ENCODE measurements around the gene GPR141. TPM values are rescaled to one million over a fixed set of nuclear protein-coding genes. Genes with fewer than 3 reads are reported as not detected.
A peak's percentile ranks its signal among the peaks of the same experiment; 100 is the strongest.

The GPR141 gene
- total and polyA plus RNA-seq, 8 donors, result 0.32 to 1.6 (median 0.78) TPM; not detected in 4

DNA sequence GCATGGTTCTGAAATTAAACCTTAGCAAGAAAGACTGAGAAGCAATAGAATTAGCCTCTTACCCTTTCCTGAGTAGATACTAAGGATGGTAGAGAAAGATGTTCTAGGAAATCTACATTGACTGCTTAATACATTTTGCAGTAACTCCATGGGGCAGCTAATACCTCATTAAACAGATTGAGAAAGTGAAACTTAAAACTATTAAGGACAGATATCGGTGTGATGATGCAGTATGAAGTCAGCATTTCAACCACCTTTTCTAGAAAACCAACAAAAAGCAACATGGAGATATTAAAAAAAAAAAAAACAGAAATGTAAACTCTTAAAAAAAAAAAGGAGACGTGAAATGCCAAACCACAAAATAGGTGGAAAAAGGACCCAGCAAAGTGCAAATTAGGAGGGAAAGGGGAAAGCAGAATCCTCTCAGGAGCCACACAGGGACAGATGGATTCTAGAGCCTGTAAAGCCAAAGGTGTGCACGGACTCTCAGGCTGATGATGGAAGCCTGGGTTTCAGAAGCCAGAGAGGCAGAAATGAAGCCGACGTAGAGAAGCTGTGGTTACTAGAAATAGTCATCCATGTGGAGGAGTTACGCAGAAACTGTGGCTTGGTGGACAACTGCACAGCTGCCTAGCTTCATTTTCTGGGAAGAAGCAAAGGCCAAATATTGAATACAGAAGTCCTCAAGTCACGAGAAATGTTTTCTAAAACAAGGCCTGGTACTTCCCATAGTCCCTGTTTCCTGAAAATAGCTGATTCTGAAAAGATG lies 38.1 kb upstream of the GPR141 start:
- DNase-seq (no peak), FAIRE-seq (no peak), ATAC-seq (peak in 1 of 4 donors; percentile 43)
- TF ChIP-seq, protein P1, sequence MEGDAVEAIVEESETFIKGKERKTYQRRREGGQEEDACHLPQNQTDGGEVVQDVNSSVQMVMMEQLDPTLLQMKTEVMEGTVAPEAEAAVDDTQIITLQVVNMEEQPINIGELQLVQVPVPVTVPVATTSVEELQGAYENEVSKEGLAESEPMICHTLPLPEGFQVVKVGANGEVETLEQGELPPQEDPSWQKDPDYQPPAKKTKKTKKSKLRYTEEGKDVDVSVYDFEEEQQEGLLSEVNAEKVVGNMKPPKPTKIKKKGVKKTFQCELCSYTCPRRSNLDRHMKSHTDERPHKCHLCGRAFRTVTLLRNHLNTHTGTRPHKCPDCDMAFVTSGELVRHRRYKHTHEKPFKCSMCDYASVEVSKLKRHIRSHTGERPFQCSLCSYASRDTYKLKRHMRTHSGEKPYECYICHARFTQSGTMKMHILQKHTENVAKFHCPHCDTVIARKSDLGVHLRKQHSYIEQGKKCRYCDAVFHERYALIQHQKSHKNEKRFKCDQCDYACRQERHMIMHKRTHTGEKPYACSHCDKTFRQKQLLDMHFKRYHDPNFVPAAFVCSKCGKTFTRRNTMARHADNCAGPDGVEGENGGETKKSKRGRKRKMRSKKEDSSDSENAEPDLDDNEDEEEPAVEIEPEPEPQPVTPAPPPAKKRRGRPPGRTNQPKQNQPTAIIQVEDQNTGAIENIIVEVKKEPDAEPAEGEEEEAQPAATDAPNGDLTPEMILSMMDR (IDR thresholded peaks at IDR 0.05), result no peak
- intact Hi-C loops (cut with DNase I), result no loop called here
- Histone ChIP-seq H3K36me3 (no peaks in the 10 kb centered on the region), H3K4me1 (no peaks in the 10 kb centered on the region), H3K27ac (no peak overlapping the region), H3K27me3 (no peaks in the 10 kb centered on the region), H3K4me3 (no peak overlapping the region), H3K9me3 (no peaks in the 10 kb centered on the region)
- 76 to 83% methylated on average over 7 of the region's 7 CpGs for WGBS, 2 donors

DNA sequence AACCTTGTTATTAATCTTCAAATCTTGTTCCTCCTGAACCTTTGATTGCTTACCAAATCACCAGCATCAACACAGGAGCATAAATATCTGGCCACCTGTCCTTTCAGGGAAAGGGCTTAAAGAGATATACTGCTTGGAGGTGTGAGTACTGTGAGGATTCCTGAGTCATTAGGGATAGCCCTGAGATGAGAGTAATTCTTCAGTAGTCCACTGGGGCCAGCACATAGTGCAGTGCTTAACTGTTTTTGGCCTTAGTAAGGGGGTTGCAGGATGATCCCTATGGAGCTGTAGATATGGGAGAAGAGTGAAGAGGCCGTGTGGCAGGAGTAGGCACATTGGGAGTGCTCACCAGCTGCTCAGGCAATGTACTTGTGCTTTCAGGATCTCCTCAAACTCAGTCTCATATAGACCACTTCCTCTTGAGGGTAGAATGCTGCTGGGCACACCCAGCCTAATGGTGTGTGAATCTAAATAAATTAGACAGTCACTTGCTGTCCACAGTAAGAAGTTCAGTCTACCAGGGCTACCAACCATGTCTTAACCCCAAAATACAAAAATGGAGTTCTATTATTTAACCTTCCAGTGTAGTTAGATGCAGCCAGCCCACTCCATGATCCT lies 26.5 kb upstream of the GPR141 start:
- no peak overlapping the region for H3K4me3 ChIP-seq

DNA sequence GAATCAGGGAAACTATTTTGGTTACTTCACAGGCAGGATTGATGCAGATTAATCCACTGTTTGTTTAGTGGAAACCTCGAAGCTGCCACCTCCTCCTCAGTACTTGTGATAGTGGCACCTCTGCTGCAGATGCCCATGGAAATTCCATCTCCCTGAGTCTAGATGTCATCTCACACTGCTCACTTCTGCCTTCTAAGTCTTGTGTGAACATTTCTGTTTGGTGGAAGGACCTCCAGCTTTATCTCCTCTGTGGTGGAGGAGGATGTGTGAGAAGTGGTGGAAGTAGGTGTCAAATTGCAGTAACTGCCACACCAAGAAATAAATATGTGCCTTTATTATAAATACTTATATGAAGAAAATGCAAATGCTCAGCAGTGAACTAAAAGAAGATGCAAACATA lies 25.8 kb upstream of the GPR141 start:
- Histone ChIP-seq H3K4me1 (no peaks in the 10 kb centered on the region), H3K36me3 (no peaks in the 10 kb centered on the region), H3K27ac (no peak overlapping the region), H3K27me3 (no peaks in the 10 kb centered on the region), H3K9me3 (peaks cover 0 to 3% (median 0%) of the 10 kb centered on the region in 4 donors), H3K4me3 (no peak overlapping the region)
- WGBS, 2 donors, result 27 to 42% methylated on average over 1 of the region's 1 CpG
- no peak for ATAC-seq
- DNase-seq, result no peak
- TF ChIP-seq, protein P1 (IDR thresholded peaks at IDR 0.05), result no peak
- intact Hi-C loops (cut with DNase I), result no loop called here
- no peak for FAIRE-seq

More for the DNA sequence above, 26.5 kb upstream of the GPR141 start:
- Histone ChIP-seq H3K4me1 (no peaks in the 10 kb centered on the region), H3K27me3 (no peaks in the 10 kb centered on the region), H3K36me3 (no peaks in the 10 kb centered on the region), H3K9me3 (peaks cover 0 to 3% (median 0%) of the 10 kb centered on the region in 4 donors), H3K27ac (no peak overlapping the region)
- TF ChIP-seq, protein P1 (IDR thresholded peaks at IDR 0.05), result no peak
- ATAC-seq, result no peak
- intact Hi-C loops (cut with DNase I), result no loop called here
- DNase-seq, result no peak
- WGBS, 2 donors, result 40 to 44% methylated on average over 1 of the region's 1 CpG
- FAIRE-seq, result no peak

DNA sequence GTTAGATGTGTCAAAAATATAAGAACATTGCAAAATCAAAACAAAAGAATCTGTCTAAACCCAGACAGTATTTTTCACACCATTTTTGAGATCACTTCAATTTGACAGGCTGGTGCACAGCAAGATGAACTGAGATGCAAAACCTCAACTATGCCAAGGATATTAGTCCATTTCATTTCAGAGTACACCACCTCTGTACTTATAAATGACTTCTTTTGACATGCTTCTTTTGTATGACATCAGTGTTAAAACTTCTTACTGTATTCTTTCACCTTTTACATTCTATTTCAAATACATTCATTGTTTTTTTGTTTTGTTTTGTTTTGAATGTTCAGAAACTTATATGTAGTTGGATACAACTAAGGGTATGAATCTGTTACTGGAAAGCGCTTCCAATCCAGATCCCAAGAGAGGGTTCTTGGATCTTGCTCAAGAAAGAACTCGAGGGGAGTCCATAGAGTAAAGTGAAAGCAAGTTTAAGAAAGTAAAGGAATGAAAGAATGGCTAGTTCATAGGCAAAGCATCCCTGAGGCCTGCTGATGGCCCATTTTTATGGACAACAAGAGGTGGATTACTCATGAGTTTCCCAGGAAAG lies 23.5 kb upstream of the GPR141 start:
- ATAC-seq, result no peak
- H3K36me3 ChIP-seq, result no peaks in the 10 kb centered on the region
- no peaks in the 10 kb centered on the region for H3K4me1 ChIP-seq
- no peak for FAIRE-seq
- no peak for DNase-seq
- TF ChIP-seq, protein P1 (IDR thresholded peaks at IDR 0.05), result no peak
- H3K27me3 ChIP-seq, result no peaks in the 10 kb centered on the region
- WGBS, 2 donors, result 59 to 67% methylated on average over 2 of the region's 2 CpGs
- peaks cover 0 to 3% (median 0%) of the 10 kb centered on the region in 4 donors for H3K9me3 ChIP-seq
- no peak overlapping the region for H3K27ac ChIP-seq
- no peak overlapping the region for H3K4me3 ChIP-seq
- intact Hi-C loops (cut with DNase I), result no loop called here
